GOT3 (cell line): ENCODE measurements around the gene NLK.
"Not testable (repeated sequence)": the region's sequence is repeated elsewhere in the genome, so short reads cannot be mapped to it uniquely, and the experiment has no call there.

Source experiments
- DNase-seq: peaks from one replicate; lab custom pipeline; 2025; ENCODE audit warnings: mixed read lengths; lab: John Stamatoyannopoulos, UW

NLK gene

DNA sequence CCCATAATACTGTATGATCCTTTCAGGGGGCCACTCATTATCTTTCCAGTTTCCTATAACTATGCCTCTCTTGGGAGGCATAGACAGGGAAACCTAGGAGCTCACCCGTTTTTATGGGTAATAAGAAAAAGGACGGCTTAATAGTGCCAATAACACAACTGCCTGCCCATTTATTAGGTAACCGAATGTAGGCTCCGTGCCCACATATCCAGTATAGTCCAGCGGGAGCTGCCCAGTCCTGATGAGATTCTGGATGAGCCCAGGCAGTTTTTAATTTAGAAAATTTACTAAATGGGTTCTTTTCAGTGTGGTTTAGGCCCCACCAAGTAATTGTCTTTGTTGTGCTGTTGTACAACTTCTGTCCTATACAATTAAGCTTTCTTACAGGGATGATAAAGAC is 189.1 kb downstream of the NLK start:
- DNase-seq, result not testable (repeated sequence)

DNA sequence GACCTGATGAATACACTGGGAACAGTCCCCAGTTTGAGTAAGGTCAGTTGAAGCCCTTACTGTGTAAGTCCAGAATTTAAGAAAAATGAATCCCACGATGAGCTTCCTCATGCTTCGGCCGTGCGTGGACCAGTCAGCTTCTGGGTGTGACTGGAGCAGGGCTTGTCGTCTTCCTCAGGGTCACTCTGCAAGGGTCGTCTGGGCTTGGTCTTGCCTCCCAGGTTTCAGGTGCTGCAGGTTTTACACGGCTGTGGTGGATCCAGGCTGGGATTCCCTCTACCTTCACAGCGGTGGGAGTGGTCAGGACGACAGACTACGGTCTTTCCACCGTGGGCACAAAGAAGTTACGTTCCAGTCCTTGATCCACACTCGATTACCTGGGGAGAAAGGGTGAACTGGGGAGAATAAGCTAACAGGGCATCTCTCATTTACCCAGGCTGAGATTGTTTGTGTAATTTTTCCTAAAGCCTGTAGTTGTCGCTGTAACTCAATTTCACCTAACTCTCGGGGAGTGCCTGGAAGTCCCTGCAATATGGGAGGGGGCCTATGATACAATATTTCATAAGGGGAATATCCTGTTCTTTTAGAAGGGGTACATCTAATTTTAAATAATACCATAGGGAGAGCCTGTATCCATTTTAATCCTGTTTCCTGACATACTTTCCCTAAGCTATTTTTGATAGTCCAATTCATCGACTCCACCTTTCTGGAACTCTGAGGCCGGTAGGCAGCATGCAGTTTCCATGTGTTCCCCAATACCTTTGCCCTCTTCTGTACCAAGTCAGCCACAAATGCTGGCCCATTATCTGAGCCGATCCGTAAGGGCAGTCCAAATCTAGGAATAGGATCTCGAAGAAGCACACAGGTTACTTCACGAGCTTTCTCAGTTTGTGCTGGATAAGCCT is 190.7 kb downstream of the NLK start:
- DNase-seq, result not testable (repeated sequence)

DNA sequence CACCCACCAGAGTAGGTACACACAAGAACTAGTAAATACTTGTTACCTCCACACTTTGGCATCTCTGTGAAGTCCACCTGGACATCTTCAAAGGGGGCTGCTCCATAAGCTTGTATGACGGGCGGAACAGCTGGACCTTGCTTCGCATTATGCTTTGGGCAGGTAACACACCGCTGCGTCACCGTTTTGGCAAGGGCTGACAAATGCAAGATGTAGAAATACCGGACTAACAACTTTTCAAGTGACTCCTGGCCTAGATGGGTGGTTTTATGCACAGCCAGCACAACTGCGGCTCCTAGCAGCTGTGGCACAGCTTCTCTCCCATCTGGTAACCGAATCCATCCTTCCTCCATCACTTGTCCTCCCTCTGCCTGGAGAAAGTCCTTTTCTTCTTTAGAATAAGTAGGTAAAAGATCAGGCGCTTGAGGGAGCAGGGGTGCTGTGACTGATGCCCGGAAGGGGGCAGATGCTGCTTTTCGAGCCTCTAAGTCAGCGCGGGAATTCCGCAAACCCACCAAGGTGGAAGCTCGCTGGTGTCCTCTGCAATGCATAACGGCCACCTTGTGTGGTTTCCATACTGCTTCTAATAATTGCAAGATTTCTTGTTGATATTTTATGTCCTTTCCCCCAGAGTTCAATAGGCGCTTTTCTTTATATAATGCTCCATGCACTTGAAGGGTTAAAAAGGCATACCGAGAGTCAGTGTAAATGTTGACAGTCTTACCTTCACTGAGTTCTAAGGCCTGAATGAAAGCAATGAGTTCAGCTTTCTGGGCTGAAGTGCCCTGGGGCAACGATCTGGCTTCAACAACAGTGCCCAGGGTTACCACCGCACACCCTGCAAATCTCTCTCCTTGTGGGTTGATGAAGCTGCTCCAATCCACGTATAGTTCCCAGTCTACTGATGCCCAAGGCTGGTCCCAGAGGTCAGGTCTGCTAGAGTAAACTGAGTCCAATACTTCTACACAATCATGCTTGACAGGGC is 191.7 kb downstream of the NLK start:
- DNase-seq, result not testable (repeated sequence)

DNA sequence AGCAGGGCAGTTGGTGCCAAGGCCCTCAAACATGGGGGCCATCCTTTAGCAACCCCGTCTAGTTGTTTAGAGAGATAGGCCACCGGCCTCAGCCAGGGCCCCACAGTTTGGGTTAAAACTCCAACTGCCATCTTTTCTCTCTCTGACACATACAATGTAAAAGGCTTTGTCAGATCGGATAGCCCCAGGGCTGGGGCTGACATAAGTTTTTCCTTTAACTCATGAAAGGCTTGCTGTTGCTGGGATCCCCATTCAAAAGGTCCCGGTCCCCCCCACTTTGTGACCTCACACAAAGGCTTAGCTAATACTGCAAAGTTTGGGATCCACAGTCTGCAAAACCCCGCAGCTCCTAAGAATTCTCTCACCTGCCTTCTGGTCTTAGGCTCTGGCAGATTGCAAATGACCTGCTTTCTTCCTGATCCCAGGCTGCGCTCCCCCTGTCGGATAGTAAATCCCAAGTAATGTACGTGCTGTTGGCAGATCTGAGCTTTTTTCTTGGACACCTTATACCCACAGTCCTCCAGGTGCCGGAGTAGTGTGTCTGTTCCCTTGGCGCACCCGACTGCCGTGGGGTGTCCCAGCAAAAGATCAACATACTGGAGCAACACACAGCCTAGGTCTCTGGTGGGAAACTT is 192.7 kb downstream of the NLK start:
- not testable (repeated sequence) for DNase-seq

DNA sequence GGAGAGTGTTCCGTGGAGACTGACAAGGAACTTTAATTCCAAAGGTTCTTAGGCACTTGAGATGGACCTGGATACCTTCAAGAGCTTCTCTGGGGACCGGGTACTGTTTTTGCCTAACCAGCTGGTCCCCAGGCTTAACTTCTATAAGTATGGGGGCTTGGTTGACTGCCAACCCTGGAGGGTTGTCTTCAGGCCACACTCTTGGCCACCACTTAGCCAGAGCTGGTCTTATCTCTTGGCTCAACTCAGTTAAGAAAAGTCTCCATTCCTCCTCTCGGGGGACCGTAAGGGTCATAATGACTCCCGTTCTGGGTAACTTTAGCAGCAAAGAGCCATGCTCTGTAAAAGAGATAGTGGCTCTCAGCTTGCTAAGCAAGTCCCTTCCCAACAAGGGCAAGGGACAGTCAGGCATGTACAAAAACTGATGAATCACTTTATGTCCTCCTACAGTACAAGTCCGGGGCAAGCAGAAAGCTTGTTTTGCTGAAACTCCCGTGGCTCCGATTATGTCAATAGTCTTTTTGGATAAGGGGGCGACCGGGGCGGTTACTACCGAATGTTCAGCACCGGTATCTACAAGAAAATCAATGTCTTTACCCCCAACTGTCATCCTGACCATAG is 193.7 kb downstream of the NLK start:
- DNase-seq, result not testable (repeated sequence)

DNA sequence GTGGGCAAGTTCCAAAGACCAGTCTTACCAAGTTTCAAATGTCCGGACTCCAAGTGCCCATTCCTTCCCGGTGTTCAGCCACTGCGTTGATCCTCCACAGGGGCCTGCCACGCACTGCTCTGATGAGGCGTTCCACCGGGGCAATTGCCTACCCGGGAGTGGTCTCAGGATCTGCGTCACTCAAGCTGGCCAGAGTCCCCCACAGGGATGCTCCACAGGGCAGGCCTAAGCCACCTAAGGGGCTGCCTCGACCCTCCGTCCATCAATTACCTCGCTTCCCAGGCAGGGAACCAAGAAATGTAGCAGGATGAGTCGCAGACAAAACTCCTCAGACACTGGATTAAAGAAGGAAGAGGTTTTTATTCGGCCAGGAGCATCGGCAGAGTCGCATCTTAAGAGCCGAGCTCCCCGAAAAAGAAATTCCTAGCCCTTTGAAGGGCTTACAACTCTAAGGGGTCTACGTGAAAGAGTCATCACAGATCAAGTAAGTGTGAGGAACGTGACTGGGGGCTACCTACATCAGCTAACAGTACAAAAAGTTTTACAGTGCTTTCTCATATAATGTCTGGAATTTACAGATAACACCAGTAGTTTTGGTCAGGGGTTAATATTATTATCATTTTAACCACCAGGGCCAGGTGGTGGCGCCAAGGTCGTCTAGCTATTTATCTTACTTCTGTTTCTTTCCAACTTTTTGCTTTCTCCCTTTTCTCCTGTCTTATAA is 196.2 kb downstream of the NLK start:
- DNase-seq, result not testable (repeated sequence)

DNA sequence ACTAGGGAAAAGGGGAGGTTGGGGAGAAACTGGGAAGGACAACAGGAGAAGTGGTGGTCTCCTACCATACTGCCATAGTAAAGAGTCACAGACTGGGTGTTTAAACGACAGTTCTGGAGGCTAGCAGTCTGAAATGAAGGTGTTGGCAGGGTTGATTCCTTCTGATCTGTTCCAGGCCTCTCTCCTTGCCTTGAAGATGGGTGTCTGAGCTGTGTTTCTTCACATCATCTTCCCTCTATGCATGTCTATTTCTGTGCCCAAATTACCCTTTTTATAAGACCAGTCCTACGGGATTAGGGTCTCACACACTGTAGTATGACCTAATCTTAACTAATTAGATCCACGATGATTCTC is 196.8 kb downstream of the NLK start:
- DNase-seq, result no peak

DNA sequence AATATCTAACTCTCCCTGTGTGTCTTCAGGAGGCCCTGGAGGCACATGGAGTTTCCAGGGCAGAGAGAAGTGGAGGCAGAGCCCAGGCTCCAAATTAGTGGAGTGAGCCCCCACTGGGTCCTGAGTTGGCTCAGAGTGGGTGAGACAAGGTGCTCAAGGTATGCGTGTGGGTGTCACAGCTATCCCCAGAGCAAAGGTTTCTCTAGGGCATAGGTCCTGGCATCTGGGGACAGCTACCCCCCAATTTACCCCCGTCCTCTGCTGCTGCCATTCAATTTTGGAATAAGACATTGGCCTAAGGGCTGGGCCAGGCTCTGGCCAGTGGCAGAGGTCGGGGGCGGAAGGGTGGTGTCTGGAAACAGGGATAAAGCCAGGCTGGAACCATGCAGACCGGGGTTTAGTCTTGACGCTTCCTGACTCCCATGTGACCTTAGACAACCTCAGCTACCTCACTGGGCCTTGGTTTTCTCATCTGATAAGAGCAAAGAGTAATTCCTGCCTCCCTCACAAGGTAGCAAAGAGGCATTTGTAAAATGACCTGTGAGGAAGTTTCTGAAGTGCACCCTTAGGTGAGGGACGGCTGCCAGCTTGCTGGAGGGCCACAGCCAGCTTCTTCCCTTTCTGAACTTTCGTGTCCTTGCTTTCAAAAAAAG is 198.3 kb downstream of the NLK start:
- no peak for DNase-seq

DNA sequence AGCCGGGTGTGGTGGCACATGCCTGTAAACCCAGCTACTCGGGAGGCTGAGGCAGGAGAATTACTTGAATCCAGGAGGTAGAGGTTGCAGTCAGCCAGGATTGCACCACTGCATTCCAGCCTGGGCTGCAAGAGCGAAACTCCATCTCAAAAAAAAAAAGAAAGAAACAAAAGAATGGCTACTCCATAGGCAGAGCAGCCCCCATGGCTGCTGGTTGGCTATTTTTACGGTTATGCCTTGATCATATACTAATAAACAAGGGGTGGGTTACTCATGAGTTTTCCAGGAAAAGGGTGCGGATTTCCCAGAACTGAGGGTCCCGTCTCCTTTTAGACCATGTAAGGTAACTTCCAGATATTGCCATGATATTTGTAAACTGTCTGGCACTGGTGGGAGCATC is 200.3 kb downstream of the NLK start:
- no peak for DNase-seq

DNA sequence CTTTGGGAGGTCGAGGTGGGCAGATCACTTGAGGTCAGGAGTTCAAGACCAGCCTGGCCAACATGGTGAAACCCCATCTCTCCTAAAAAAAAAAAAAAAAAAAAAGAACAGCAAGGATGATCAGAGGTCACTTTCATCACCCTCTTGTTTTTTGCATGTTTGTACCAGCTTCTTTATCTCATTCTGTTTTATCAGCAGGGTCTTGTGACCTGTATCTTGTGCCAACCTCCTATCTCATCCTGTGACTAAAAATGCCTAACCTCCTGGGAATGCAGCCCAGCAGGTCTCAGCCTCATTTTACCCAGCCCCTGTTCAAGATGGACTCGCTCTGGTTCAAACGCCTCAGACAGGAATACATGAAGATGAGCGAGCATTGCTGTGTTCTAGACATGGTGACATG is 200.8 kb downstream of the NLK start:
- DNase-seq, result not testable (repeated sequence)

DNA sequence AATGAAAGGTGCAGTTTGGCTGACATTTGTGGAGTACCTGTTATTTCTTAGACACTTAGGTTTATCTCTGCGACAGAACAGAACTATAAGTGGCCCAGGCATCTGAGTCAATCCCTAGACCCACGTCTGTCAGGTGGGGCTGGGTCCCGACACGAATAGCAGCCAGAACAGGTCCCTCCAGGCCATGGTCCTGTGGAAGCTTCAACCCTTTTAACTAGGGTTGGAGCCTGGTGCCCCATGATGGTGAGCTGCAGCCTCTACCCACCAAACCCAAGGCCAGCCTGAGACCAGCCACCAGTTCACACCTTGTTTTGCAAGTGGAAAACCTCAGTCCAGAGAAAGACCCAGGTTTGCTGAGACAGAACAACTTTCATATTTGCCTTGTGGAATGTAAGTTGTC is 202.0 kb downstream of the NLK start:
- DNase-seq, result no peak
